ENCODE measurements around the gene FBXW7.
A peak's percentile ranks its signal among the peaks of the same experiment; 100 is the strongest.

Gene FBXW7

GRCh38 chr4:152540941-152541340 is 5.0 kb upstream of the FBXW7 start:
- DNase-seq = no peak

- no peak for DNase-seq
Observed at GRCh38 chr4:152540293-152540674, 4.4 kb upstream of the FBXW7 start.

GRCh38 chr4:152539556-152540292 is 3.8 kb upstream of the FBXW7 start:
- DNase-seq = no peak

GRCh38 chr4:152537881-152538280 is 2.0 kb upstream of the FBXW7 start:
- DNase-seq = no peak

- peak in 1 of 2 donors; percentile 23 for DNase-seq
Observed at GRCh38 chr4:152536545-152537182, 772 bp upstream of the FBXW7 start.

- peak in 1 of 2 donors; percentile 51 for DNase-seq
Observed at GRCh38 chr4:152535360-152535902, 461 bp downstream of the FBXW7 start.

- DNase-seq = no peak
Observed at GRCh38 chr4:152534541-152535359, 1.1 kb downstream of the FBXW7 start.

GRCh38 chr4:152531479-152531878 is 4.4 kb downstream of the FBXW7 start:
- DNase-seq = no peak

- DNase-seq = no peak
Observed at GRCh38 chr4:152530600-152530999, 5.3 kb downstream of the FBXW7 start.

GRCh38 chr4:152529880-152530279 is 6.0 kb downstream of the FBXW7 start:
- DNase-seq = no peak

GRCh38 chr4:152528060-152528459 is 7.8 kb downstream of the FBXW7 start:
- DNase-seq = no peak

GRCh38 chr4:152525878-152526277 is 10.0 kb downstream of the FBXW7 start:
- no peak for DNase-seq

GRCh38 chr4:152524427-152524826 is 11.5 kb downstream of the FBXW7 start:
- DNase-seq = no peak

- no peak for DNase-seq
Observed at GRCh38 chr4:152523731-152524130, 12.2 kb downstream of the FBXW7 start.

- DNase-seq = no peak
Observed at GRCh38 chr4:152522754-152523153, 13.1 kb downstream of the FBXW7 start.

- DNase-seq = no peak
Observed at GRCh38 chr4:152522245-152522644, 13.6 kb downstream of the FBXW7 start.

- DNase-seq = no peak
Observed at GRCh38 chr4:152516156-152516555, 19.7 kb downstream of the FBXW7 start.

- DNase-seq = no peak
Observed at GRCh38 chr4:152515678-152516077, 20.2 kb downstream of the FBXW7 start.

GRCh38 chr4:152514356-152514755 is 21.5 kb downstream of the FBXW7 start:
- DNase-seq = no peak

- no peak for DNase-seq
Observed at GRCh38 chr4:152513078-152513477, 22.8 kb downstream of the FBXW7 start.

- DNase-seq = no peak
Observed at GRCh38 chr4:152512483-152512882, 23.4 kb downstream of the FBXW7 start.

GRCh38 chr4:152510349-152511147 is 25.3 kb downstream of the FBXW7 start:
- DNase-seq = no peak
